GM20431 (cell line): ENCODE results near the gene CEPT1.

Experiments used
- in situ Hi-C: fragments of 300-500 bp; cut with MseI, MboI; formaldehyde crosslinking; loops from one replicate; pipeline ENCODE4 v1.15.0; 2020; ENCODE audit warnings: low sequenced_read_pairs; ENCODE audit not compliant: unreplicated experiment

The CEPT1 gene

GRCh38 chr1:111222308-111223125, 82.5 kb downstream of the CEPT1 start:
- in situ Hi-C loops = loop anchor here (10.0 kb wide), 1 partner anchor 172 kb away; no protein-coding TSS in a partner anchor

- in situ Hi-C loops = loop anchor here (10.0 kb wide), 1 partner anchor 172 kb away; no protein-coding TSS in a partner anchor
These were observed 83.2 kb downstream of the CEPT1 start for GRCh38 chr1:111223126-111223685.

- in situ Hi-C loops = loop anchor here (10.0 kb wide), 1 partner anchor 170 kb away; no protein-coding TSS in a partner anchor
These were observed 85.1 kb downstream of the CEPT1 start for GRCh38 chr1:111225091-111225490.

- in situ Hi-C loops = loop anchor here (10.0 kb wide), 1 partner anchor 169 kb away; no protein-coding TSS in a partner anchor
These were observed 85.8 kb downstream of the CEPT1 start for GRCh38 chr1:111225717-111226400.

- in situ Hi-C loops = loop anchor here (10.0 kb wide), 1 partner anchor 167 kb away; no protein-coding TSS in a partner anchor
These were observed 87.4 kb downstream of the CEPT1 start, which contains the start of gene CHI3L2 for GRCh38 chr1:111227434-111227833. Gene CHI3L2 (plus strand): TSS chr1:111227713. CDS start chr1:111227730, 17 bp downstream.

- in situ Hi-C loops = loop anchor here (10.0 kb wide), 1 partner anchor 167 kb away; no protein-coding TSS in a partner anchor
These were observed 88.1 kb downstream of the CEPT1 start for GRCh38 chr1:111227851-111228747.

- in situ Hi-C loops = loop anchor here (10.0 kb wide), 1 partner anchor 166 kb away; no protein-coding TSS in a partner anchor
These were observed 88.7 kb downstream of the CEPT1 start for GRCh38 chr1:111228748-111229126.

GRCh38 chr1:111232134-111232533, 92.1 kb downstream of the CEPT1 start:
- in situ Hi-C loops = no loop called here

GRCh38 chr1:111234258-111234657, 94.2 kb downstream of the CEPT1 start:
- in situ Hi-C loops = no loop called here
